Stimulated activated CD4-positive, alpha-beta T cell treated with anti-CD3 and anti-CD28 coated beads, Interleukin-2, amount 100 ng/mL, for 4 hours (primary cell): Measurements from ENCODE around the gene MYEOV.

Source experiments
- DNase-seq: peaks from one replicate; pipeline ENCODE4 v3.0.0-alpha.2; 2020; ENCODE audit warnings: low read depth

Gene MYEOV

GRCh38 chr11:69287968-69288882 lies 5.7 kb upstream of the MYEOV start:
- DNase-seq: no peak

GRCh38 chr11:69288883-69289242 lies 5.1 kb upstream of the MYEOV start:
- no peak for DNase-seq

- DNase-seq: no peak
These were observed 3.1 kb upstream of the MYEOV start for GRCh38 chr11:69290806-69291205.

GRCh38 chr11:69291459-69292110 lies 2.4 kb upstream of the MYEOV start:
- no peak for DNase-seq

GRCh38 chr11:69292221-69292648 lies 1.7 kb upstream of the MYEOV start:
- peak; percentile 39 for DNase-seq

GRCh38 chr11:69293087-69293486 lies 868 bp upstream of the MYEOV start:
- DNase-seq: no peak

GRCh38 chr11:69294571-69295078 lies 670 bp downstream of the MYEOV start:
- DNase-seq: no peak

- no peak for DNase-seq
These were observed 1.4 kb downstream of the MYEOV start for GRCh38 chr11:69295079-69295994.

- DNase-seq: no peak
These were observed 2.3 kb downstream of the MYEOV start for GRCh38 chr11:69295995-69296889.

GRCh38 chr11:69296890-69297786 lies 3.2 kb downstream of the MYEOV start:
- peak; percentile 38 for DNase-seq

- DNase-seq: no peak
These were observed 3.9 kb downstream of the MYEOV start for GRCh38 chr11:69297787-69298266.

- DNase-seq: no peak
These were observed 4.5 kb downstream of the MYEOV start for GRCh38 chr11:69298267-69299022.

GRCh38 chr11:69299023-69299461 lies 5.1 kb downstream of the MYEOV start:
- no peak for DNase-seq

GRCh38 chr11:69299572-69299971 lies 5.6 kb downstream of the MYEOV start:
- DNase-seq: no peak

- no peak for DNase-seq
These were observed 6.4 kb downstream of the MYEOV start for GRCh38 chr11:69300120-69301060.

GRCh38 chr11:69301081-69301454 lies 7.1 kb downstream of the MYEOV start:
- DNase-seq: no peak

- DNase-seq: no peak
These were observed 7.8 kb downstream of the MYEOV start for GRCh38 chr11:69301455-69302401.
